Activated naive CD4-positive, alpha-beta T cell treated with anti-CD3 and anti-CD28 coated beads, Interleukin-2, amount 50 U/mL, for 72 hours (primary cell): ENCODE measurements around the gene VASN. TPM values are rescaled to one million over a fixed set of nuclear protein-coding genes. Genes with fewer than 3 reads are reported as not detected.

Source experiments
- ATAC-seq, 2 donors: fragments of 150-1000 bp; cut with Tn5 transposase; 2 replicates each; pipeline ENCODE4 v1.10.0; 2021; ENCODE audit warnings: mild to moderate bottlenecking in 2 of 2, moderate library complexity in 2 of 2
- DNase-seq, 2 donors: peaks; one replicate each; pipeline ENCODE4 v3.0.0; 2021 to 2022; ENCODE audit warnings: low spot score in 2 of 2
- H3K27ac Mint-ChIP-seq, 2 donors: one replicate each; pipeline ENCODE4 v1.8.0; 2022; ENCODE audit warnings: mild to moderate bottlenecking in 2 of 2, mixed read lengths in 2 of 2
- H3K36me3 Mint-ChIP-seq, 2 donors: one replicate each; pipeline ENCODE4 v1.8.0; 2022; ENCODE audit warnings: mixed read lengths in 2 of 2
- H3K9me3 Mint-ChIP-seq, 2 donors: one replicate each; pipeline ENCODE4 v1.8.0; 2022; ENCODE audit warnings: mixed read lengths in 2 of 2
- total RNA-seq, 2 donors: library from RNA; stranded (reverse); gene quantifications; one replicate each; pipeline ENCODE4 v1.2.3, GENCODE V29; 2022

Gene VASN
- total RNA-seq, 2 donors from 2014 or later, result not detected

DNA sequence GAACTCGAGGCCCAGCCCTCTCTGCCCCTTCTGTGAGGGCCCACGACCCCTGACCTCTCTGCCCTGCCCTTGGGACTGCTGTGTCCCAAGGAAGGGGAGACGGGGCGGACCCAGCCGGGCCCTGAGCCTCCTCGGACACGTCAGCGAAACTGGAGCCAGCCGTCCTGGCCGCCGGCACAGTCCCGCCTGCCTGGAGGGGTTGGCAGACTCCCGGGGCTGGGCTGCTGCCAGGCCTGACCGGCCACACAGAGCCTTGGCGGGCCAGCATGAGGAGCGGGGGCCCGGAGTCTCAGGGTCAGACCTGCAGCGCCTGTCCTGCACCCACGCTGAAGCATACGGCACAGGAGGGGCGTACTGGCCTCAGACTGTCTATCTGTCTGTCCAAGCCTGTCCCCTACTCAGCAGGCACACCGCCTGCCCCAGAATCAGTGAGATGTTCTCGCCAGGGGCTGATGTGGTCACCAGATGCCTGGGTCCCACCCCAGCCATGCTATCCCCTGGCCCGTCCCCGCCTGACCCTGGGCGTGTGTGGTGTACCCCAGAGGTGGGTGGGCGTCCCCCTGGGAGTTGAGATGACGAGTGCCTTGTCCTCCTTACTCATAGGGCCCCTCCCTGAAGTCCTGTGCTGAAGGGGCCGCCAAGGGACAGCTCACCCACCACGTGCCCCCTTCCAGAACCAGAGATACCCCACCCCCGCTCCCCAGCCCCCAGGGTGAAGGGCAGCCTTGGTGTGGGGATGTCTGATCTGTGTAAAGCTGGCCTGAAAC is 4.7 kb downstream of the VASN start:
- H3K9me3 Mint-ChIP-seq, result no peaks in the 10 kb centered on the region
- no peak for ATAC-seq

GRCh38 chr16:4376893-4377572 is 5.4 kb downstream of the VASN start:
- H3K27ac Mint-ChIP-seq, result no peak overlapping the region
- no peak for ATAC-seq
- H3K36me3 Mint-ChIP-seq, result no peaks in the 10 kb centered on the region
- no peak for DNase-seq
- H3K9me3 Mint-ChIP-seq, result no peaks in the 10 kb centered on the region

More for the DNA sequence above, 4.7 kb downstream of the VASN start:
- no peak for DNase-seq
- Mint-ChIP-seq H3K36me3 (no peaks in the 10 kb centered on the region), H3K27ac (no peak overlapping the region)

DNA sequence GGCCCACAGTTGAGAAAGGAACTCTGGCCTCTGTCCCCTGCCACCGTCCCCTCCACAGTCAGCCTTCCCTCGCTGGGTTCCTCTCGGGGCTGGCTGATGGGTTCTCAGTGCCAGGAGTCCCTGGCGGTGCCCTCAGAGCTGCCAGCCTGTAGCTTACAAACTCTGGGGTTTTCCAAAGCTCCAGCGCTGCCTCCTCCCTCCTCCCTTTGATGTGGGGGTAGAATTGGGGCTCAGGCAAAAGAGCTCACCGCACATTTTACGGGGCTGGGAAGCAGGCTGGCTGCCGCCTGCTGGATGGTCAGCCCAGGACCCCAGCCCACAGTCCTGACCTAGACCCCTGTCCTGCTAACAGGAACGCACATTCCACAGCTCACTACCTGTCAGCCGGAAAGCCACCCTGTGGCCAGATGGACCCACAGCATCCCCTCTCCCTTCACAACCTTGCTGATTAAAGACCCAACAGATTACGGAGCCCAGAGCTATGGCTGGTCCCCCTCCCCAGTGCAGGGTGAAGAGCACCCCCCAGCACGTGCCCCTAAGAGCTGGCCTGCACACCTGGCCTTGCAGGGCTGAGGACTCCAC is 6.0 kb downstream of the VASN start:
- DNase-seq (no peak), ATAC-seq (no peak)
- H3K9me3 Mint-ChIP-seq, result no peaks in the 10 kb centered on the region
- H3K36me3 Mint-ChIP-seq, result no peaks in the 10 kb centered on the region
- peak overlapping the region in 1 of 2 donors; percentile 9 for H3K27ac Mint-ChIP-seq

GRCh38 chr16:4378161-4378666 is 6.6 kb downstream of the VASN start:
- Mint-ChIP-seq H3K27ac (peak overlapping the region in 1 of 2 donors; percentile 9), H3K36me3 (no peaks in the 10 kb centered on the region), H3K9me3 (no peaks in the 10 kb centered on the region)
- peak in 1 of 2 donors; percentile 8 for ATAC-seq
- no peak for DNase-seq

DNA sequence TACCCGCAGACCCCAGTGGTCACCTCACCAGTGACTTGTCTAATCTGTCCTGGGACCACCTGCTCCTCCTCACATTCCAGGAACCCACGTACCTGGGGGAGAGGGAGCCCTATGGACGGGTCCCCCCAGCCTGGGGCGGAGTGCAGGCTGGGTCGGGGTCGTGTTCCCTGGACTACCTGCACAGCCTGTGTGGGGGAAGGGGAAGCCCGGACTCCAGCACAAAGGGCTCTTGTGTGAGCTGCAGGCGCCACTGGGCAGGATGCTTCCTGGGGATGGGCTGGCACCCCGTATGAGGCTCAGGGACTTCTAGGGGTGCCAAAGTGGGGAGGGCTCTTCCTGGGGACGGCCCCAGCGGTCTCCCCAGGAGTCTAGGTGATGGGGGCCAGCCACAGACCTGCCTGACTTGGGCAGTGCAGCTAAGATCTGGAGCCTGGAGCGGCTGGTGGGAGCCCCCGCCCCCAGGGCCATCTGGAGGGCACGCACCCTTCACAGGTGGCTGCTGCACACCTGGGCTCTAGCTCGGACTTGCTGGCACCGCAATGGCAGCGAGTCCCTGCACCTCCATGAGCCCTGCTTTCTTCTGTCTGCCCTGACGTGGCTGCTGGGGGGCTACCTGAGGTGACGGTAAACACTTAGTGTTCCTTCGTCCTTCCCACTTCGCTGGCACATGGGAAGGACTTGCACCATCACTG is 7.5 kb downstream of the VASN start:
- ATAC-seq, result no peak
- no peaks in the 10 kb centered on the region for H3K36me3 Mint-ChIP-seq
- H3K9me3 Mint-ChIP-seq, result no peaks in the 10 kb centered on the region
- DNase-seq, result no peak
- no peak overlapping the region for H3K27ac Mint-ChIP-seq

- no peaks in the 10 kb centered on the region for H3K36me3 Mint-ChIP-seq
- no peak for ATAC-seq
- H3K9me3 Mint-ChIP-seq, result no peaks in the 10 kb centered on the region
- no peak for DNase-seq
- peak overlapping the region in 1 of 2 donors; percentile 65 for H3K27ac Mint-ChIP-seq
Observed at GRCh38 chr16:4380119-4381063, 8.7 kb downstream of the VASN start.

DNA sequence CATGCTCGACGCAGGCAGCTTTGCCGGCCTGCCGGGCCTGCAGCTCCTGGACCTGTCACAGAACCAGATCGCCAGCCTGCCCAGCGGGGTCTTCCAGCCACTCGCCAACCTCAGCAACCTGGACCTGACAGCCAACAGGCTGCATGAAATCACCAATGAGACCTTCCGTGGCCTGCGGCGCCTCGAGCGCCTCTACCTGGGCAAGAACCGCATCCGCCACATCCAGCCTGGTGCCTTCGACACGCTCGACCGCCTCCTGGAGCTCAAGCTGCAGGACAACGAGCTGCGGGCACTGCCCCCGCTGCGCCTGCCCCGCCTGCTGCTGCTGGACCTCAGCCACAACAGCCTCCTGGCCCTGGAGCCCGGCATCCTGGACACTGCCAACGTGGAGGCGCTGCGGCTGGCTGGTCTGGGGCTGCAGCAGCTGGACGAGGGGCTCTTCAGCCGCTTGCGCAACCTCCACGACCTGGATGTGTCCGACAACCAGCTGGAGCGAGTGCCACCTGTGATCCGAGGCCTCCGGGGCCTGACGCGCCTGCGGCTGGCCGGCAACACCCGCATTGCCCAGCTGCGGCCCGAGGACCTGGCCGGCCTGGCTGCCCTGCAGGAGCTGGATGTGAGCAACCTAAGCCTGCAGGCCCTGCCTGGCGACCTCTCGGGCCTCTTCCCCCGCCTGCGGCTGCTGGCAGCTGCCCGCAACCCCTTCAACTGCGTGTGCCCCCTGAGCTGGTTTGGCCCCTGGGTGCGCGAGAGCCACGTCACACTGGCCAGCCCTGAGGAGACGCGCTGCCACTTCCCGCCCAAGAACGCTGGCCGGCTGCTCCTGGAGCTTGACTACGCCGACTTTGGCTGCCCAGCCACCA is 9.7 kb downstream of the VASN start:
- no peak for ATAC-seq
- no peaks in the 10 kb centered on the region for H3K36me3 Mint-ChIP-seq
- no peak overlapping the region for H3K27ac Mint-ChIP-seq

GRCh38 chr16:4381935-4382794 is 10.5 kb downstream of the VASN start:
- ATAC-seq (no peak), DNase-seq (no peak)
- H3K36me3 Mint-ChIP-seq, result no peaks in the 10 kb centered on the region
- no peaks in the 10 kb centered on the region for H3K9me3 Mint-ChIP-seq
- no peak overlapping the region for H3K27ac Mint-ChIP-seq

More for the DNA sequence above, 9.7 kb downstream of the VASN start:
- no peak for DNase-seq
- no peaks in the 10 kb centered on the region for H3K9me3 Mint-ChIP-seq

- ATAC-seq (no peak), DNase-seq (no peak)
- H3K9me3 Mint-ChIP-seq, result no peaks in the 10 kb centered on the region
- H3K36me3 Mint-ChIP-seq, result no peaks in the 10 kb centered on the region
- peak overlapping the region in 1 of 2 donors; percentile 72 for H3K27ac Mint-ChIP-seq
Observed at GRCh38 chr16:4382795-4383357, 11.2 kb downstream of the VASN start.

DNA sequence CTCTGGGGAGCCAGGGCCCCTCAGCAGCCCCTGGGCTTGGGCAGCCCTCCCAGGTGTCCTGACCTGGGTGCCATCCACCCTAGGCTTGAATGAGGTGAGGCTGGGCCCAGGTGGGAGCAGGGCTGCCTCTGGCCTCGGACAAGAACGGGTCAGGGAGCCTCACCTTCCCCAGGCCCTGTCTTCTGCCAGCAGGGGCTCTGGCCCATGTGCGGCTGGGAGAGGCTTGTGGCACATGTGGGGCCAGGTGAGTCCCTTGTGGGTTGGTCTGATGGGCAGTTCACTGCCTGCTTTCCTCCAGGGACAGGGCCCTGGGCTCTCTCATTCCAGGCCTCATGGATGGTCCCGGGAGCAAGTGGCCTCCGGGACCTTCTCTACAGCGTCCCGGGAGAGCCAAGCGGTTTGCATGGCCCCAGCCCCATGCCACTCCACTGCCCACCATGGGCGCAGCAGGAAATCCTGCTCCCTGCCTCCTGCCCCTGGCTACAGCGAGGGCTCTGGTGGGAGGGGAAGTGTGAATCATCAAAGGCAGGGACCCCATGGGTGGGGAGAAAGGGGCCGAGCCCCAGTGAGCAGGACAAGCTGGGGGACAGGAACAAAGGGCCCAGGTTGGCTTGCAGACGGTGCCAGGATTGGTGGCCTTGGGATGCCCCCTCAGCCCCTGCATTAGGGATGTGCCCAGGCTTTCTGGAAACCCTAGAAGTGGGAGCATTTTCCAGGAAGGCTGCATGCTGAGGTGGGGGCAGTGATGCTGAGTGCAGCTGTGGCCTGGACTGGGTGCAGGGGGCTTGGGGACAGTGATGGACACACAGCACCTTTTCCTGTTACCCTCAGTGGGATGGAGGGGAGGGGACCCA is 12.2 kb downstream of the VASN start:
- Mint-ChIP-seq H3K9me3 (no peaks in the 10 kb centered on the region), H3K27ac (peak overlapping the region in 1 of 2 donors; percentile 72), H3K36me3 (no peaks in the 10 kb centered on the region)
- ATAC-seq (no peak), DNase-seq (no peak)

GRCh38 chr16:4384509-4384942 is 12.9 kb downstream of the VASN start:
- no peaks in the 10 kb centered on the region for H3K9me3 Mint-ChIP-seq
- H3K27ac Mint-ChIP-seq, result no peak overlapping the region
- no peaks in the 10 kb centered on the region for H3K36me3 Mint-ChIP-seq
- ATAC-seq (no peak), DNase-seq (no peak)

- H3K9me3 Mint-ChIP-seq, result no peaks in the 10 kb centered on the region
- DNase-seq (no peak), ATAC-seq (no peak)
- H3K27ac Mint-ChIP-seq, result no peak overlapping the region
- no peaks in the 10 kb centered on the region for H3K36me3 Mint-ChIP-seq
Observed at GRCh38 chr16:4385066-4385788, 13.6 kb downstream of the VASN start.
